Measurements from ENCODE around the gene GID8. TPM values are rescaled to one million over a fixed set of nuclear protein-coding genes. Genes with fewer than 3 reads are reported as not detected.

GID8 gene
- polyA plus RNA-seq, 1 donor from 2014 or later, result 54.8 TPM

DNA sequence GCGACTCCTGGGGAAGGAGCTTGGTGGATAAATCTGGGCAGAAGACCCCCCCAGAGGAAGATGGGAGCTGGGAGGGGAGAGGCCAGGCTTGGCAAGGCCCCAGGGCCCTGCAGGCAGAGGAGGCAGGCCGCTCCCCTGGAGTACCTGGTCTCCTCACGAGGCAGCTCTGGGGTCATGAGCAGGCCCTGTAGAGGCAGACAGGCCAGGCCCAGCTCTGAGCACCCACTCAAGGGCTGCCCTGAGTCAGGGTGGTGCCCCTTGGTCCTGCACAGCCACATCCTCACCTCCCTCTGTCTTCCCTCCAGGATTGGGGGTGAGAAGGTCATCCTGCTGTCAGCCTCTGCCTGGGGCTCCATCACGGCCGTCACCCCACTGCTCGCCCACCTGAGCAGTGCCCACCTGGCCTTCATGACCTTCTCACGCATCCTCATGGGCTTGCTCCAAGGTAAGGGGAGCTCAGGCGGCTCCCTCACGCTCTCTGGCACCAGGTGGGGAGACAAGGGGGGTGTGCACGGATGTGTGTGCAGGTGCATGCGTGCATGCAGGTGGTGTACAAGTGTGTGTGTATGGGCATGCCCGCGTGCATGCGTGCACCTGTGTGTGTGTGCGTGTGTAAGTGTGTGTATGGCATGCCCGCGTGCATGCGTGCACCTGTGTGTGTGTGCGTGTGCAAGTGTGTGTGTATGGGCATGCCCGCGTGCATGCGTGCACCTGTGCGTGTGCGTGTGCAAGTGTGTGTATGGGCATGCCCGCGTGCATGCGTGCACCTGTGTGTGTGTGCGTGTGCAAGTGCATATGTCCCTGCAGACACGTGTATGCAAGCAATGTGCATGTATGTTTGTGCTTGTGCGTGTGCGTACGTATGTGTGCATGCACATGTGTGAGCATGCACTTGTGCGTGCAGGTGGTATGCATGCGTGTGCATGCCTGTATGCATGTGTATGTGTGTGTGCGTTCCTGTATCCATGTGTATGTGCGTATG is 19.5 kb downstream of the GID8 start:
- no peaks in the 10 kb centered on the region for H4K20me1 ChIP-seq (ENCODE audit: insufficient read depth)

More for the DNA sequence above, 19.5 kb downstream of the GID8 start:
- no peaks in the 10 kb centered on the region for H3K9me2 ChIP-seq (ENCODE audit: insufficient read depth, low read length)
- no peak overlapping the region for H3K9ac ChIP-seq (ENCODE audit: low read length)
- TF ChIP-seq RAD21 (conservative IDR thresholded peaks at IDR 0.05) (no peak), EZH2 (IDR thresholded peaks at IDR 0.05; ENCODE audit: borderline replicate concordance, insufficient read depth, low read length, poor library complexity, severe bottlenecking) (no peak), CTCF (IDR thresholded peaks at IDR 0.05; ENCODE audit: poor library complexity, severe bottlenecking) (no peak), TAF1 (IDR thresholded peaks at IDR 0.05; ENCODE audit: low read depth) (no peak), MXI1 (conservative IDR thresholded peaks at IDR 0.05; ENCODE audit: poor library complexity, severe bottlenecking) (no peak), SMC3 (conservative IDR thresholded peaks at IDR 0.05; ENCODE audit: poor library complexity) (no peak), EP300 (conservative IDR thresholded peaks at IDR 0.05; ENCODE audit: poor library complexity, severe bottlenecking) (no peak), POLR2AphosphoS5 (IDR thresholded peaks at IDR 0.05) (no peak), REST (IDR thresholded peaks at IDR 0.05; ENCODE audit: borderline replicate concordance) (no peak)
- H3K4me2 ChIP-seq (ENCODE audit: low read length), result no peak overlapping the region
- no peak overlapping the region for H3K27ac ChIP-seq (ENCODE audit: low read length)
- no peak overlapping the region for H3K4me3 ChIP-seq (ENCODE audit: low read length)
- H3K79me2 ChIP-seq (replicated peaks; ENCODE audit: insufficient read depth, low read length), result no peaks in the 10 kb centered on the region
- H2AFZ ChIP-seq (ENCODE audit: low read depth, low read length), result no peak overlapping the region
- no peaks in the 10 kb centered on the region for H3K9me3 ChIP-seq (ENCODE audit: low read length)
- H3F3A ChIP-seq (ENCODE audit: insufficient read depth, low read length, poor library complexity, severe bottlenecking), result no peaks in the 10 kb centered on the region
- no peaks in the 10 kb centered on the region for H3K27me3 ChIP-seq (ENCODE audit: insufficient read depth, low read depth, low read length)
- H3K36me3 ChIP-seq (ENCODE audit: insufficient read depth, low read length), result no peaks in the 10 kb centered on the region
